Caco-2 (cell line): Measurements from ENCODE around the gene DSCAML1. TPM values are rescaled to one million over a fixed set of nuclear protein-coding genes. Genes with fewer than 3 reads are reported as not detected.
"Not testable (repeated sequence)": the region's sequence is repeated elsewhere in the genome, so short reads cannot be mapped to it uniquely, and the experiment has no call there.

Source experiments
- BruUV-seq: library from RNA; stranded (reverse); fragments of 400-500 nt; replicated peaks from 2 replicates; lab custom pipeline; 2021; lab: Mats Ljungman, UMichigan
- CTCF ChIA-PET: fragments of 300-600 bp; sonication (Branson Sonifier 250); formaldehyde crosslinking; loops from one replicate; lab custom pipeline; 2022; ENCODE audit warnings: antibody characterized with exemption; lab: Charles Lee
- POLR2A ChIA-PET: fragments of 300-600 bp; sonication (Branson Sonifier 250); formaldehyde crosslinking; loops from one replicate; lab custom pipeline; 2022; ENCODE audit warnings: antibody characterized with exemption; lab: Charles Lee
- DNase-seq, 2 experiments: peaks; one replicate each; pipeline versions ENCODE4 v3.0.0 to v3.0.0-alpha.2; 2020 to 2022
- H3K27me3 ChIP-seq: replicated peaks from 2 replicates; pipeline ENCODE4 v1.6.0; 2011; ENCODE audit warnings: low read length; ENCODE audit not compliant: control insufficient read depth, insufficient read depth
- H3K36me3 ChIP-seq: 2 replicates; pipeline ENCODE4 v1.5.1; 2011; ENCODE audit warnings: low read length; ENCODE audit not compliant: control insufficient read depth, insufficient read depth
- H3K4me1 ChIP-seq: fragments of 250-450 bp; sonication (Bioruptor Pico); 2 replicates; pipeline ENCODE4 v1.5.1; 2020; ENCODE audit warnings: mild to moderate bottlenecking
- H3K4me3 ChIP-seq: 2 replicates; pipeline ENCODE4 v1.5.1; 2011; ENCODE audit warnings: low read depth, mild to moderate bottlenecking, control low read depth, low read length
- H3K9me3 ChIP-seq: fragments of 250-450 bp; sonication (Bioruptor Pico); 2 replicates; pipeline ENCODE4 v1.5.1; 2020; ENCODE audit warnings: mild to moderate bottlenecking, moderate library complexity
- H3K27ac Mint-ChIP-seq: one replicate; pipeline ENCODE4 v1.8.0; 2022; ENCODE audit warnings: mixed read lengths; ENCODE audit not compliant: unreplicated experiment
- H3K27me3 Mint-ChIP-seq: one replicate; pipeline ENCODE4 v1.8.0; 2022; ENCODE audit warnings: mixed read lengths; ENCODE audit not compliant: insufficient read depth, unreplicated experiment
- H3K36me3 Mint-ChIP-seq: one replicate; pipeline ENCODE4 v1.8.0; 2022; ENCODE audit warnings: mild to moderate bottlenecking, mixed read lengths; ENCODE audit not compliant: insufficient read depth, unreplicated experiment
- H3K4me1 Mint-ChIP-seq: one replicate; pipeline ENCODE4 v1.8.0; 2022; ENCODE audit warnings: low read depth, mixed read lengths; ENCODE audit not compliant: unreplicated experiment
- H3K4me3 Mint-ChIP-seq: one replicate; pipeline ENCODE4 v1.8.0; 2022; ENCODE audit warnings: mild to moderate bottlenecking, moderate library complexity, mixed read lengths; ENCODE audit not compliant: unreplicated experiment
- H3K9me3 Mint-ChIP-seq: one replicate; pipeline ENCODE4 v1.8.0; 2022; ENCODE audit warnings: mixed read lengths; ENCODE audit not compliant: unreplicated experiment
- CTCF ChIP-seq, 2 experiments: fragments of 200-600 bp in 1 of 2; IDR thresholded peaks; 1 replicate in 1 of 2; 2 replicates in 1 of 2; pipeline versions ENCODE4 v1.5.1 to v1.8.0; 2011 to 2022; ENCODE audit warnings: antibody characterized with exemption in 1 of 2, control low read depth in 1 of 2, inconsistent platforms in 1 of 2, low read depth in 1 of 2, low read length in 1 of 2, mild to moderate bottlenecking in 1 of 2, moderate library complexity in 1 of 2; ENCODE audit not compliant: insufficient read depth in 1 of 2, severe bottlenecking in 1 of 2, unreplicated experiment in 1 of 2
- intact Hi-C: fragments of 100-400 bp; cut with micrococcal nuclease; formaldehyde crosslinking; loops from one replicate; pipeline ENCODE4 v1.10.0; 2022; ENCODE audit not compliant: unreplicated experiment
- total RNA-seq: library from RNA; stranded (reverse); gene quantifications from 2 replicates; pipeline ENCODE4 v1.2.3, GENCODE V29; 2022

The DSCAML1 gene
- total RNA-seq, 1 experiment from 2014 or later = not detected

- no peaks in the 10 kb centered on the region for H3K27me3 ChIP-seq
- TF ChIP-seq CTCF (IDR thresholded peaks at IDR 0.05; ENCODE audit: insufficient read depth in 1 of 2, low read depth in 1 of 2, low read length in 1 of 2, severe bottlenecking in 1 of 2, unreplicated experiment in 1 of 2) = no peak
- Mint-ChIP-seq H3K36me3 (no peaks in the 10 kb centered on the region), H3K4me1 (peaks cover 23% of the 10 kb centered on the region), H3K4me3 (no peak overlapping the region), H3K27me3 (peaks cover 5% of the 10 kb centered on the region), H3K9me3 (no peaks in the 10 kb centered on the region), H3K27ac (peak overlapping the region; percentile 22)
- ChIA-PET POLR2A (no interaction called here), CTCF (interaction anchor here (0.6 to 6.4 kb wide), 10 partner anchors 7 to 389 kb away, joined by 3 to 122 read pairs (median 5); no protein-coding TSS in a partner anchor)
- no peak for DNase-seq
- BruUV-seq = no TSS peak
- no peaks in the 10 kb centered on the region for H3K9me3 ChIP-seq
- H3K4me1 ChIP-seq = peaks cover 52% of the 10 kb centered on the region
- H3K36me3 ChIP-seq = no peaks in the 10 kb centered on the region
- intact Hi-C loops = no loop called here
- no peak overlapping the region for H3K4me3 ChIP-seq
Measured at GRCh38 chr11:117815262-117815803, 18.3 kb upstream of the DSCAML1 start.

GRCh38 chr11:117814766-117815261, 17.8 kb upstream of the DSCAML1 start:
- Mint-ChIP-seq H3K27me3 (peaks cover 7% of the 10 kb centered on the region), H3K4me3 (no peak overlapping the region), H3K4me1 (peaks cover 23% of the 10 kb centered on the region), H3K9me3 (no peaks in the 10 kb centered on the region), H3K36me3 (no peaks in the 10 kb centered on the region), H3K27ac (peak overlapping the region; percentile 22)
- POLR2A ChIA-PET = no interaction called here
- CTCF ChIA-PET = interaction anchor here (1.4 to 4.8 kb wide), 5 partner anchors 14 to 388 kb away, joined by 3 to 122 read pairs (median 6); no protein-coding TSS in a partner anchor
- BruUV-seq = no TSS peak
- no peaks in the 10 kb centered on the region for H3K27me3 ChIP-seq
- no peaks in the 10 kb centered on the region for H3K9me3 ChIP-seq
- H3K4me3 ChIP-seq = no peak overlapping the region
- peaks cover 52% of the 10 kb centered on the region for H3K4me1 ChIP-seq
- H3K36me3 ChIP-seq = no peaks in the 10 kb centered on the region
- intact Hi-C loops = no loop called here
- DNase-seq = peak in 1 of 2 experiments; percentile 35
- no peak for TF ChIP-seq CTCF (IDR thresholded peaks at IDR 0.05; ENCODE audit: insufficient read depth in 1 of 2, low read depth in 1 of 2, low read length in 1 of 2, severe bottlenecking in 1 of 2, unreplicated experiment in 1 of 2)

- Mint-ChIP-seq H3K27ac (no peak overlapping the region), H3K4me1 (peaks cover 23% of the 10 kb centered on the region), H3K27me3 (peaks cover 9% of the 10 kb centered on the region), H3K4me3 (no peak overlapping the region), H3K9me3 (no peaks in the 10 kb centered on the region), H3K36me3 (no peaks in the 10 kb centered on the region)
- peaks cover 50% of the 10 kb centered on the region for H3K4me1 ChIP-seq
- no peaks in the 10 kb centered on the region for H3K9me3 ChIP-seq
- no peak overlapping the region for H3K4me3 ChIP-seq
- CTCF ChIA-PET = interaction anchor here (1.6 to 4.8 kb wide), 3 partner anchors 238 to 388 kb away, joined by 3 to 122 read pairs (median 25); no protein-coding TSS in a partner anchor
- intact Hi-C loops = no loop called here
- BruUV-seq = no TSS peak
- no peaks in the 10 kb centered on the region for H3K36me3 ChIP-seq
- TF ChIP-seq CTCF (IDR thresholded peaks at IDR 0.05; ENCODE audit: insufficient read depth in 1 of 2, low read depth in 1 of 2, low read length in 1 of 2, severe bottlenecking in 1 of 2, unreplicated experiment in 1 of 2) = no peak
- no peaks in the 10 kb centered on the region for H3K27me3 ChIP-seq
- POLR2A ChIA-PET = no interaction called here
- no peak for DNase-seq
Measured at GRCh38 chr11:117814204-117814765, 17.3 kb upstream of the DSCAML1 start.

GRCh38 chr11:117810056-117810451, 13.0 kb upstream of the DSCAML1 start:
- CTCF ChIA-PET = interaction anchor here (0.6 to 4.7 kb wide), 6 partner anchors 7 to 671 kb away, joined by 3 to 132 read pairs (median 21); no protein-coding TSS in a partner anchor
- intact Hi-C loops = not testable (repeated sequence)

More at GRCh38 chr11:117810056-117810451, 13.0 kb upstream of the DSCAML1 start:
- DNase-seq, H3K36me3 Mint-ChIP-seq, H3K9me3 ChIP-seq, H3K36me3 ChIP-seq, H3K27me3 Mint-ChIP-seq, BruUV-seq, H3K9me3 Mint-ChIP-seq, POLR2A ChIA-PET, H3K4me3 ChIP-seq, H3K27ac Mint-ChIP-seq, H3K4me3 Mint-ChIP-seq, H3K27me3 ChIP-seq: not testable (repeated sequence)
- peaks cover 11% of the 10 kb centered on the region for H3K4me1 ChIP-seq
- peaks cover 13% of the 10 kb centered on the region for H3K4me1 Mint-ChIP-seq
